Measurements from ENCODE around the gene SHISA6.

GRCh38 chr17:11495613-11496012 is 254.6 kb downstream of the SHISA6 start:
- TF ChIP-seq CTCF (IDR thresholded peaks at IDR 0.05) (no peak), POLR2A (IDR thresholded peaks at IDR 0.05) (no peak)
